22Rv1 (cell line): ENCODE results near the gene SETD1A.

ENCODE experiments used
- H3K27ac ChIP-seq: fragments of 450-650 bp; 2 replicates; pipeline ENCODE4 v1.5.1; 2017
- ZFX ChIP-seq: fragments of 450-650 bp; IDR thresholded peaks from 2 replicates; pipeline ENCODE4 v1.6.1; 2017; ENCODE audit warnings: antibody characterized with exemption, borderline replicate concordance
- TF ChIP-seq, protein P1 (sequence below): fragments of 450-650 bp; IDR thresholded peaks from 2 replicates; pipeline ENCODE4 v1.5.1; 2017; ENCODE audit warnings: mild to moderate bottlenecking

SETD1A gene

DNA sequence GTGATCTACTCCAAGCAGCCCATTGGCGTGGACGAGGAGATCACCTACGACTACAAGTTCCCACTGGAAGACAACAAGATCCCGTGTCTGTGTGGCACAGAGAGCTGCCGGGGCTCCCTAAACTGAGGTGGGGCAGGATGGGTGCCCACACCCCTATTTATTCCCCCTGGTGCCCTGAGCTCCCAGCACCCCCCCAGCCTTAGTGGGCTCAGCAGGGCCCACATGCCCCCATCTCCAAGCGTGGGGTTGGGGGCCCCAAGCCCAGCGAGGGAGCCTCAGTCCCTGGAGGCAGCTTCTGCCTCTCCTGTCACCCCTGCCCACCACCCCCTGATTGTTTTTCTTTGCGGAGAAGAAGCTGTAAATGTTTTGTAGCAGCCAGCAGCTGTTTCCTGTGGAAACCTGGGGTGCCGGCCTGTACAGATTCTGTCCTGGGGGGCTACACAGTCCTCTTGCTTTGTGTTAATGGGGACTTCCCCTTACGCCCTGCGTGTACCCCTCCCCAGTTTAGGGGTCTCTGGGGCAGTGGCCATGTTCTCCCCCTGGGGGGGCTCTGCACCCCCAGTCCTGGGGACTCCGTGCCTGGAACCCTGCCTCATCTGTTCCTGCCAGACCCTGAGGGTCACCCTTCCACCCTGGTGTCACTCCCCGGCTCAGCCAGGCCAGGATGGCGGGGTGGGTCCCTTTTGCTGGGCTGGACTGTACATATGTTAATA lies 26.5 kb downstream of the SETD1A start:
- peak overlapping the region; percentile 71; the same call in 1 of the 2 replicates for H3K27ac ChIP-seq

DNA sequence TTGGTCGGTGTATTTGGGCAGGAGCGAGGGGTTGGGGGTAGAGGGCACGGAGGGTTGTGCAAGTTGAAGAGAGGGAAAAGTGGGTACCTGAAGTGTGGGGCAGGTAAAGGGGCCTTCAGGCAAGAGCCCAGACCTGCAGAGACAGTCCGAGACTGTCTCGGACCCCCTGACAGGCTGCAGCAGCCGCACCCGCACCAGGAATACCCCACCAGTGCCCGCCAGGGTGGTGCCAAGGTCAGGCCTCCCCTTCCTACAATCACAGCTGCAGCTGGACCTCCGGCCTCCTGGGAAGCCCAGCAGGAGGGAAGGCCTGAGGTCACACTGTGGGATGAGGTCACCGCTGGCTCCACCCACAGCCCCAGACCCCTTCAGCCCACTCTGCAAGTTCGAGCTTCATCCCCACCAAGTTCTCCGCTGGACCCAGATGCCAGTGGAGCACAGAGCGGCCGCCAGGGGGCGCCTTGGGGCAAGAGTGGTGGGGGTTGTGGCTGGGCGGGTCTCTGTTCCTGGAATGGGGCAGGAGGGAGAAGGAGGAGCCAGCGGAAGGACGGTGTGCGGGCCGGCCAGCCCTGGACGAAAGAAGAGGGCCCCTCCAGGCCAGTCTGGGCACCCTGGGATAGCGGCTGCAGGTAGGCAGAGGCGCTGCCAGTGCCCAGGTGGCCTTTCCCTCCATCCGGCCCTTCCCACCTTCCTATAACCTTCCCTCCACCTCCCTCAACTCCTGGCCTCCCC lies 27.3 kb downstream of the SETD1A start, which contains the start of gene HSD3B7:
TSS of gene HSD3B7 (plus strand) at position 539 of the 732 bp plus-strand sequence. CDS start 452 bp downstream, outside the sequence.
- TF ChIP-seq, protein P1, sequence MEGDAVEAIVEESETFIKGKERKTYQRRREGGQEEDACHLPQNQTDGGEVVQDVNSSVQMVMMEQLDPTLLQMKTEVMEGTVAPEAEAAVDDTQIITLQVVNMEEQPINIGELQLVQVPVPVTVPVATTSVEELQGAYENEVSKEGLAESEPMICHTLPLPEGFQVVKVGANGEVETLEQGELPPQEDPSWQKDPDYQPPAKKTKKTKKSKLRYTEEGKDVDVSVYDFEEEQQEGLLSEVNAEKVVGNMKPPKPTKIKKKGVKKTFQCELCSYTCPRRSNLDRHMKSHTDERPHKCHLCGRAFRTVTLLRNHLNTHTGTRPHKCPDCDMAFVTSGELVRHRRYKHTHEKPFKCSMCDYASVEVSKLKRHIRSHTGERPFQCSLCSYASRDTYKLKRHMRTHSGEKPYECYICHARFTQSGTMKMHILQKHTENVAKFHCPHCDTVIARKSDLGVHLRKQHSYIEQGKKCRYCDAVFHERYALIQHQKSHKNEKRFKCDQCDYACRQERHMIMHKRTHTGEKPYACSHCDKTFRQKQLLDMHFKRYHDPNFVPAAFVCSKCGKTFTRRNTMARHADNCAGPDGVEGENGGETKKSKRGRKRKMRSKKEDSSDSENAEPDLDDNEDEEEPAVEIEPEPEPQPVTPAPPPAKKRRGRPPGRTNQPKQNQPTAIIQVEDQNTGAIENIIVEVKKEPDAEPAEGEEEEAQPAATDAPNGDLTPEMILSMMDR = peak; percentile 93
- TF ChIP-seq ZFX = no peak
- peak within 1 kb of the TSS; percentile 71 for H3K27ac ChIP-seq

More for the DNA sequence above, 26.5 kb downstream of the SETD1A start:
- TF ChIP-seq, protein P1 = no peak
- TF ChIP-seq ZFX = no peak

DNA sequence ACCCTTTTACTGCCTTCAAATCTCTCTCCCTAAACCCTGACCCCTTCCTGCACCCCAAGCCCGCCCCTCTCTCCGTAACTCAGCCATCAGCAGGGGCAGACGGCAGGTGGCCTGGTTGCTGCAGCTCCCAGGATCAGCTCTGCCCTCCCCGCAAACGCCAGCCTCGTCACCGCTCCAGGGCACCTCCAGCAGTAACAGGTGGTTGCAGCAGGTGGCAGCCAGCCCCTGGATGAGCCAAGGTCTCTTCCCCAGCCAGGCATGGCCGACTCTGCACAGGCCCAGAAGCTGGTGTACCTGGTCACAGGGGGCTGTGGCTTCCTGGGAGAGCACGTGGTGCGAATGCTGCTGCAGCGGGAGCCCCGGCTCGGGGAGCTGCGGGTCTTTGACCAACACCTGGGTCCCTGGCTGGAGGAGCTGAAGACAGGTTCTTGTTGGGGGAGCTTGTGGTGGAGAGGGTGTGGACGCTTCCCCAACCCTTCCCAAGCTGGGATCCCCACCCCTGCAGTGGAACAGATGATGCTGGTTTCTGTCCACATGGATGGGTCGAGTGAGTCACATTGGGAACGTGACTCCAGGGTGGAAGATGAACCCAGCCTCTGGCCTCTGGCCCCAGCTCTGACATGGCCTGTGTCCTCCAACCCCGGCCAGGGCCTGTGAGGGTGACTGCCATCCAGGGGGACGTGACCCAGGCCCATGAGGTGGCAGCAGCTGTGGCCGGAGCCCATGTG lies 28.0 kb downstream of the SETD1A start:
- TF ChIP-seq, protein P1 = peak; percentile 51
- no peak for TF ChIP-seq ZFX
- H3K27ac ChIP-seq = peak overlapping the region; percentile 71

DNA sequence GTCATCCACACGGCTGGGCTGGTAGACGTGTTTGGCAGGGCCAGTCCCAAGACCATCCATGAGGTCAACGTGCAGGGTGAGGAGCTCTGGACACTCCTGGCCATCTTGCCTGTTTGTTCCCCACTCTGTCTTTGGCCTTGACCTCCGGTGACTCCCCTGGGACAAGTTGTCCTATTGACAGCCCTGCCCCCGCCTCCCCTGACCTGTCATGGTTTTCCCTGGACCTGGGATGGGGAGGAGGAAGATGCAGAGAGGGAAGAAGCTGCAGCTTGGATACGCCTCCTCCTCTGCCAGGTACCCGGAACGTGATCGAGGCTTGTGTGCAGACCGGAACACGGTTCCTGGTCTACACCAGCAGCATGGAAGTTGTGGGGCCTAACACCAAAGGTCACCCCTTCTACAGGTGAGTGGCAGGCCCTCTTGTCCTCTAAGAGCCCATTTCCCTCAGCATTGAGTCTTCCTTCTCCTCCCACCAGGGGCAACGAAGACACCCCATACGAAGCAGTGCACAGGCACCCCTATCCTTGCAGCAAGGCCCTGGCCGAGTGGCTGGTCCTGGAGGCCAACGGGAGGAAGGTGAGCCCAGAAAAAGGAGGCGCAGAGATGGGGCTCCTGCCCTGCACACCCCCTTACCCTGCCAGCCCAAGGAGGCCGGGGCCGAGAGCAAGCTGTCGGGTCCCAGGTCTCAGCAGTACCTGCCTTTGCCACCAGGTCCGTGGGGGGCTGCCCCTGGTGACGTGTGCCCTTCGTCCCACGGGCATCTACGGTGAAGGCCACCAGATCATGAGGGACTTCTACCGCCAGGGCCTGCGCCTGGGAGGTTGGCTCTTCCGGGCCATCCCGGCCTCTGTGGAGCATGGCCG lies 28.8 kb downstream of the SETD1A start:
- H3K27ac ChIP-seq = no peak overlapping the region; the same call in 1 of the 2 replicates
- TF ChIP-seq, protein P1 = no peak
- no peak for TF ChIP-seq ZFX

DNA sequence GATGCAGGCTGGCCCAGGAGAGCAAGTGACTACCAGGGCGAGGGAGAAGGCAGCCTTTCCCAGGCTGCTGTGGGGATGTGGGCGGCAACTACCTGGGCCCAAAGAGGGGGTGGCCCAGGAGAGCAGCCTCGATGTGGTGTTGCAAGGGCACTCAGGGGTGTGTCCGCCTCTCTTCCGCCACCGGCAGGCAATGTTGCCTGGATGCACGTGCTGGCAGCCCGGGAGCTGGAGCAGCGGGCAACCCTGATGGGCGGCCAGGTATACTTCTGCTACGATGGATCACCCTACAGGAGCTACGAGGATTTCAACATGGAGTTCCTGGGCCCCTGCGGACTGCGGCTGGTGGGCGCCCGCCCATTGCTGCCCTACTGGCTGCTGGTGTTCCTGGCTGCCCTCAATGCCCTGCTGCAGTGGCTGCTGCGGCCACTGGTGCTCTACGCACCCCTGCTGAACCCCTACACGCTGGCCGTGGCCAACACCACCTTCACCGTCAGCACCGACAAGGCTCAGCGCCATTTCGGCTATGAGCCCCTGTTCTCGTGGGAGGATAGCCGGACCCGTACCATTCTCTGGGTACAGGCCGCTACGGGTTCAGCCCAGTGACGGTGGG lies 30.1 kb downstream of the SETD1A start:
- TF ChIP-seq, protein P1 = no peak
- no peak for TF ChIP-seq ZFX

DNA sequence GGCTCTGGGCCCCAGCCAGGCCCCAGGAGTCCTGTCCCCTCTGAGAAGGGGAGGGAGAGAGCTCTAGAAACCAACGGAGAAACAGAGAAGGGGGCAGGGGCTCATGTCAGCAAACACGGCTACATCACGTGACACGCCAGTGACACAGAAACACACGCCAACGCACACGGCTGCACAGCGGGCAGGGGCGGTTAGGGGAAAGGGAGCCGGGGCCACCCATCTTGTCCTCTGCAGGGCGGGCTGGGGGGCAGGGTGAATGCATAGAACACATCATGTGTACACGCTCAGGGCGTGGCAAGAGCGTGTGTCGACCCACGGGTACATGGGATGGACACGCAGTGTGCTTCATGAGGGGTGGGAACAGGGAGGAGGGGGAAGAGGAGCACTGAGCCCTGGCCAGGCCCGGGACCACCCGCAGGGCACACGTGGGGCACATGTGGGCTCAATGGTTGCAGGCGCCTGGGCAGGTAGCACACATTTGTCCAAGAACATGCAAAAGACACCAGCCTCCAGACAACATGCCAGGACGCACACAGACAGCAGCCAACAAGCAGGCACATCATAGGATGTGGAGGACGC lies 32.0 kb downstream of the SETD1A start:
- H3K27ac ChIP-seq = no peak overlapping the region

More for the DNA sequence above, 30.1 kb downstream of the SETD1A start:
- no peak overlapping the region for H3K27ac ChIP-seq

More for the DNA sequence above, 32.0 kb downstream of the SETD1A start:
- no peak for TF ChIP-seq ZFX
- TF ChIP-seq, protein P1 = no peak
